GM21737 (cell line): ENCODE data around the gene SPATS2L.

ENCODE experiments used
- ATAC-seq: cut with Tn5 transposase; IDR thresholded peaks from one replicate; pipeline ENCODE4 v1.9.1; 2021; ENCODE audit warnings: mild to moderate bottlenecking, moderate library complexity; ENCODE audit not compliant: unreplicated experiment

Gene SPATS2L

GRCh38 chr2:200405599-200406298, 99.3 kb downstream of the SPATS2L start:
- ATAC-seq, result no peak

GRCh38 chr2:200406379-200406778, 99.9 kb downstream of the SPATS2L start:
- ATAC-seq, result peak; percentile 65

- no peak for ATAC-seq
Observed at GRCh38 chr2:200408428-200409316, 102.2 kb downstream of the SPATS2L start.

GRCh38 chr2:200411831-200412230, 105.3 kb downstream of the SPATS2L start:
- no peak for ATAC-seq

GRCh38 chr2:200414367-200414766, 107.9 kb downstream of the SPATS2L start:
- ATAC-seq, result no peak

GRCh38 chr2:200415455-200415854, 109.0 kb downstream of the SPATS2L start:
- no peak for ATAC-seq

- no peak for ATAC-seq
Observed at GRCh38 chr2:200416878-200417277, 110.4 kb downstream of the SPATS2L start.

- no peak for ATAC-seq
Observed at GRCh38 chr2:200417366-200417765, 110.9 kb downstream of the SPATS2L start.

- no peak for ATAC-seq
Observed at GRCh38 chr2:200418399-200418798, 111.9 kb downstream of the SPATS2L start.

- ATAC-seq, result no peak
Observed at GRCh38 chr2:200419325-200419724, 112.8 kb downstream of the SPATS2L start.

GRCh38 chr2:200421270-200421669, 114.8 kb downstream of the SPATS2L start:
- ATAC-seq, result no peak

- no peak for ATAC-seq
Observed at GRCh38 chr2:200422071-200422470, 115.6 kb downstream of the SPATS2L start.

- no peak for ATAC-seq
Observed at GRCh38 chr2:200422532-200423261, 116.2 kb downstream of the SPATS2L start.

GRCh38 chr2:200423541-200423940, 117.0 kb downstream of the SPATS2L start:
- ATAC-seq, result no peak

GRCh38 chr2:200425026-200425821, 118.7 kb downstream of the SPATS2L start:
- no peak for ATAC-seq

GRCh38 chr2:200426754-200427153, 120.3 kb downstream of the SPATS2L start:
- no peak for ATAC-seq

GRCh38 chr2:200428961-200429665, 122.6 kb downstream of the SPATS2L start:
- peak; percentile 61 for ATAC-seq

GRCh38 chr2:200430017-200430416, 123.5 kb downstream of the SPATS2L start:
- ATAC-seq, result no peak

GRCh38 chr2:200431996-200432705, 125.7 kb downstream of the SPATS2L start:
- no peak for ATAC-seq
